ENCODE results near the gene SNX7.

- no peak for TF ChIP-seq EZH2 (IDR thresholded peaks at IDR 0.05; ENCODE audit: insufficient read depth, low read length)
- TF ChIP-seq CTCF (IDR thresholded peaks at IDR 0.05; ENCODE audit: insufficient read depth, low read depth, low read length): peak; percentile 91
Observed at GRCh38 chr1:98794196-98794886, 132.8 kb downstream of the SNX7 start.
